GM23338 (cell line): ENCODE data around the gene RMI2. TPM values are rescaled to one million over a fixed set of nuclear protein-coding genes. Genes with fewer than 3 reads are reported as not detected.

Experiments used
- ATAC-seq: fragments of 200-7000 bp; cut with Tn5 transposase; 3 replicates; pipeline ENCODE4 v1.9.1; 2020
- DNase-seq: peaks from one replicate; pipeline ENCODE4 v3.0.0-alpha.2; 2015; ENCODE audit warnings: low spot score
- H2AFZ ChIP-seq: fragments of 200-600 bp; sonication (generic); 2 replicates; pipeline ENCODE4 v1.8.0; 2016; ENCODE audit warnings: antibody characterized with exemption, mild to moderate bottlenecking, moderate library complexity
- H3F3A ChIP-seq: fragments of 200-600 bp; sonication (generic); replicated peaks from 2 replicates; pipeline ENCODE4 v1.8.0; 2017; ENCODE audit warnings: antibody characterized with exemption, mixed run types, low read depth
- H3K27ac ChIP-seq: fragments of 200-600 bp; sonication (generic); 2 replicates; pipeline ENCODE4 v1.6.1; 2016; ENCODE audit warnings: low read depth
- H3K27me3 ChIP-seq: fragments of 200-600 bp; sonication (generic); 2 replicates; pipeline ENCODE4 v1.8.0; 2016; ENCODE audit warnings: mild to moderate bottlenecking, mixed run types, moderate library complexity; ENCODE audit not compliant: insufficient read depth
- H3K36me3 ChIP-seq: fragments of 200-600 bp; sonication (generic); 2 replicates; pipeline ENCODE4 v1.8.0; 2016; ENCODE audit warnings: mild to moderate bottlenecking; ENCODE audit not compliant: insufficient read depth
- H3K4me1 ChIP-seq: fragments of 200-600 bp; sonication (generic); 2 replicates; pipeline ENCODE4 v1.8.0; 2016; ENCODE audit warnings: mild to moderate bottlenecking, moderate library complexity; ENCODE audit not compliant: insufficient read depth
- H3K4me2 ChIP-seq: fragments of 200-600 bp; sonication (generic); 2 replicates; pipeline ENCODE4 v1.7.1; 2017; ENCODE audit warnings: mixed run types
- H3K4me3 ChIP-seq: fragments of 200-600 bp; sonication (generic); 2 replicates; pipeline ENCODE4 v1.6.1; 2016; ENCODE audit warnings: mixed run types
- H3K79me2 ChIP-seq: fragments of 200-600 bp; sonication (generic); replicated peaks from 2 replicates; pipeline ENCODE4 v1.8.0; 2017; ENCODE audit warnings: mild to moderate bottlenecking; ENCODE audit not compliant: insufficient read depth
- H3K9me2 ChIP-seq: fragments of 200-600 bp; sonication (generic); 2 replicates; pipeline ENCODE4 v1.8.0; 2017; ENCODE audit not compliant: insufficient read depth
- H4K20me1 ChIP-seq: fragments of 200-600 bp; sonication (generic); replicated peaks from 2 replicates; pipeline ENCODE4 v1.8.0; 2017; ENCODE audit warnings: mild to moderate bottlenecking; ENCODE audit not compliant: insufficient read depth
- H3K27ac Mint-ChIP-seq: 2 replicates; pipeline ENCODE4 v1.8.0; 2020; ENCODE audit warnings: inconsistent platforms, mild to moderate bottlenecking, moderate library complexity, mixed read lengths
- H3K27me3 Mint-ChIP-seq: 3 replicates; pipeline ENCODE4 v1.8.0; 2022; ENCODE audit warnings: low read depth, mild to moderate bottlenecking, moderate library complexity, mixed read lengths, inconsistent platforms; ENCODE audit not compliant: insufficient read depth, poor library complexity
- H3K36me3 Mint-ChIP-seq: 3 replicates; pipeline ENCODE4 v1.8.0; 2021; ENCODE audit warnings: low read depth, mild to moderate bottlenecking, inconsistent platforms, moderate library complexity, mixed read lengths
- H3K4me1 Mint-ChIP-seq: 3 replicates; pipeline ENCODE4 v1.8.0; 2020; ENCODE audit warnings: mild to moderate bottlenecking, inconsistent platforms, mixed read lengths
- H3K4me3 Mint-ChIP-seq: 3 replicates; pipeline ENCODE4 v1.8.0; 2021; ENCODE audit warnings: moderate library complexity, mild to moderate bottlenecking, inconsistent platforms, mixed read lengths
- H3K9me3 Mint-ChIP-seq: 3 replicates; pipeline ENCODE4 v1.8.0; 2020; ENCODE audit warnings: moderate library complexity, mild to moderate bottlenecking, inconsistent platforms, mixed read lengths
- ETS1 ChIP-seq: IDR thresholded peaks from 2 replicates; pipeline ENCODE4 v1.6.1; 2016; ENCODE audit warnings: antibody characterized with exemption
- EZH2 ChIP-seq: fragments of 200-600 bp; sonication (generic); IDR thresholded peaks from one replicate; pipeline ENCODE4 v1.8.0; 2017; ENCODE audit warnings: antibody characterized with exemption, mild to moderate bottlenecking, low read depth; ENCODE audit not compliant: unreplicated experiment
- EZH2phosphoT487 ChIP-seq: fragments of 200-600 bp; sonication (generic); IDR thresholded peaks from one replicate; pipeline ENCODE4 v1.8.1; 2018; ENCODE audit warnings: antibody characterized with exemption; ENCODE audit not compliant: unreplicated experiment
- NANOG ChIP-seq: IDR thresholded peaks from 2 replicates; pipeline ENCODE4 v1.6.1; 2016; ENCODE audit warnings: antibody characterized with exemption, borderline replicate concordance
- POLR2AphosphoS5 ChIP-seq: IDR thresholded peaks from 2 replicates; pipeline ENCODE4 v1.6.1; 2016; ENCODE audit warnings: antibody characterized with exemption, low read depth
- STAT1 ChIP-seq: IDR thresholded peaks from one replicate; pipeline ENCODE4 v1.6.1; 2016; ENCODE audit warnings: antibody characterized with exemption; ENCODE audit not compliant: unreplicated experiment
- polyA plus RNA-seq: library from polyadenylated mRNA; unstranded; fragments of >200 nt; fragmentation: Nextera tagmentation; extraction: Ambion mirVana; gene quantifications from 2 replicates; pipeline ENCODE4 v1.2.1, GENCODE V29; 2016
- total RNA-seq: library from RNA; depleted of rRNA; stranded (reverse); fragments of >200 nt; shearing (Covaris generic); gene quantifications from 2 replicates; pipeline ENCODE4 v1.2.3, GENCODE V29; 2014
- TF ChIP-seq, protein P1 (sequence below): fragments of 250-450 bp; sonication (Bioruptor Pico); IDR thresholded peaks from 2 replicates; pipeline ENCODE4 v1.5.0; 2020; ENCODE audit warnings: mild to moderate bottlenecking, moderate library complexity
- TF ChIP-seq, protein P2 (sequence below): IDR thresholded peaks from one replicate; pipeline ENCODE4 v1.6.1; 2018; ENCODE audit warnings: antibody characterized with exemption; ENCODE audit not compliant: unreplicated experiment

RMI2 gene
- total and polyA plus RNA-seq, 2 experiments from 2014 or later = 98.2 to 108 TPM

- Mint-ChIP-seq H3K4me1 (peaks cover 17% of the 10 kb centered on the region), H3K36me3 (no peaks in the 10 kb centered on the region), H3K4me3 (no peak overlapping the region), H3K9me3 (no peaks in the 10 kb centered on the region), H3K27ac (no peak overlapping the region), H3K27me3 (peaks cover 6% of the 10 kb centered on the region)
- no peaks in the 10 kb centered on the region for H3K9me2 ChIP-seq
- H3K4me2 ChIP-seq = no peak overlapping the region
- H2AFZ ChIP-seq = no peak overlapping the region
- H3K27me3 ChIP-seq = no peaks in the 10 kb centered on the region
- H3F3A ChIP-seq = no peaks in the 10 kb centered on the region; the same call in 1 of the 2 replicates
- no peaks in the 10 kb centered on the region for H3K36me3 ChIP-seq
- H3K27ac ChIP-seq = peak overlapping the region; percentile 50; the same call in 1 of the 2 replicates
- H3K4me1 ChIP-seq = peaks cover 17% of the 10 kb centered on the region; the same call in 1 of the 2 replicates
- no peaks in the 10 kb centered on the region for H4K20me1 ChIP-seq
- no peak for DNase-seq
- ATAC-seq = no peak
- no peak overlapping the region for H3K4me3 ChIP-seq
- TF ChIP-seq, protein P1, sequence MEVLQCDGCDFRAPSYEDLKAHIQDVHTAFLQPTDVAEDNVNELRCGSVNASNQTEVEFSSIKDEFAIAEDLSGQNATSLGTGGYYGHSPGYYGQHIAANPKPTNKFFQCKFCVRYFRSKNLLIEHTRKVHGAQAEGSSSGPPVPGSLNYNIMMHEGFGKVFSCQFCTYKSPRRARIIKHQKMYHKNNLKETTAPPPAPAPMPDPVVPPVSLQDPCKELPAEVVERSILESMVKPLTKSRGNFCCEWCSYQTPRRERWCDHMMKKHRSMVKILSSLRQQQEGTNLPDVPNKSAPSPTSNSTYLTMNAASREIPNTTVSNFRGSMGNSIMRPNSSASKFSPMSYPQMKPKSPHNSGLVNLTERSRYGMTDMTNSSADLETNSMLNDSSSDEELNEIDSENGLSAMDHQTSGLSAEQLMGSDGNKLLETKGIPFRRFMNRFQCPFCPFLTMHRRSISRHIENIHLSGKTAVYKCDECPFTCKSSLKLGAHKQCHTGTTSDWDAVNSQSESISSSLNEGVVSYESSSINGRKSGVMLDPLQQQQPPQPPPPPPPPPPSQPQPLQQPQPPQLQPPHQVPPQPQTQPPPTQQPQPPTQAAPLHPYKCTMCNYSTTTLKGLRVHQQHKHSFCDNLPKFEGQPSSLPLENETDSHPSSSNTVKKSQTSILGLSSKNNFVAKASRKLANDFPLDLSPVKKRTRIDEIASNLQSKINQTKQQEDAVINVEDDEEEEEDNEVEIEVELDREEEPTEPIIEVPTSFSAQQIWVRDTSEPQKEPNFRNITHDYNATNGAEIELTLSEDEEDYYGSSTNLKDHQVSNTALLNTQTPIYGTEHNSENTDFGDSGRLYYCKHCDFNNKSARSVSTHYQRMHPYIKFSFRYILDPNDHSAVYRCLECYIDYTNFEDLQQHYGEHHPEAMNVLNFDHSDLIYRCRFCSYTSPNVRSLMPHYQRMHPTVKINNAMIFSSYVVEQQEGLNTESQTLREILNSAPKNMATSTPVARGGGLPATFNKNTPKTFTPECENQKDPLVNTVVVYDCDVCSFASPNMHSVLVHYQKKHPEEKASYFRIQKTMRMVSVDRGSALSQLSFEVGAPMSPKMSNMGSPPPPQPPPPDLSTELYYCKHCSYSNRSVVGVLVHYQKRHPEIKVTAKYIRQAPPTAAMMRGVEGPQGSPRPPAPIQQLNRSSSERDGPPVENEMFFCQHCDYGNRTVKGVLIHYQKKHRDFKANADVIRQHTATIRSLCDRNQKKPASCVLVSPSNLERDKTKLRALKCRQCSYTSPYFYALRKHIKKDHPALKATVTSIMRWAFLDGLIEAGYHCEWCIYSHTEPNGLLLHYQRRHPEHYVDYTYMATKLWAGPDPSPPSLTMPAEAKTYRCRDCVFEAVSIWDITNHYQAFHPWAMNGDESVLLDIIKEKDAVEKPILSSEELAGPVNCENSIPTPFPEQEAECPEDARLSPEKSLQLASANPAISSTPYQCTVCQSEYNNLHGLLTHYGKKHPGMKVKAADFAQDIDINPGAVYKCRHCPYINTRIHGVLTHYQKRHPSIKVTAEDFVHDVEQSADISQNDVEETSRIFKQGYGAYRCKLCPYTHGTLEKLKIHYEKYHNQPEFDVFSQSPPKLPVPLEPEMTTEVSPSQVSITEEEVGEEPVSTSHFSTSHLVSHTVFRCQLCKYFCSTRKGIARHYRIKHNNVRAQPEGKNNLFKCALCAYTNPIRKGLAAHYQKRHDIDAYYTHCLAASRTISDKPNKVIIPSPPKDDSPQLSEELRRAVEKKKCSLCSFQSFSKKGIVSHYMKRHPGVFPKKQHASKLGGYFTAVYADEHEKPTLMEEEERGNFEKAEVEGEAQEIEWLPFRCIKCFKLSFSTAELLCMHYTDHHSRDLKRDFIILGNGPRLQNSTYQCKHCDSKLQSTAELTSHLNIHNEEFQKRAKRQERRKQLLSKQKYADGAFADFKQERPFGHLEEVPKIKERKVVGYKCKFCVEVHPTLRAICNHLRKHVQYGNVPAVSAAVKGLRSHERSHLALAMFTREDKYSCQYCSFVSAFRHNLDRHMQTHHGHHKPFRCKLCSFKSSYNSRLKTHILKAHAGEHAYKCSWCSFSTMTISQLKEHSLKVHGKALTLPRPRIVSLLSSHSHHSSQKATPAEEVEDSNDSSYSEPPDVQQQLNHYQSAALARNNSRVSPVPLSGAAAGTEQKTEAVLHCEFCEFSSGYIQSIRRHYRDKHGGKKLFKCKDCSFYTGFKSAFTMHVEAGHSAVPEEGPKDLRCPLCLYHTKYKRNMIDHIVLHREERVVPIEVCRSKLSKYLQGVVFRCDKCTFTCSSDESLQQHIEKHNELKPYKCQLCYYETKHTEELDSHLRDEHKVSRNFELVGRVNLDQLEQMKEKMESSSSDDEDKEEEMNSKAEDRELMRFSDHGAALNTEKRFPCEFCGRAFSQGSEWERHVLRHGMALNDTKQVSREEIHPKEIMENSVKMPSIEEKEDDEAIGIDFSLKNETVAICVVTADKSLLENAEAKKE (CRISPR knock-in tag) = no peak
- TF ChIP-seq POLR2AphosphoS5 (no peak), NANOG (no peak), EZH2phosphoT487 (no peak), STAT1 (no peak), EZH2 (no peak), ETS1 (no peak)
- TF ChIP-seq, protein P2, sequence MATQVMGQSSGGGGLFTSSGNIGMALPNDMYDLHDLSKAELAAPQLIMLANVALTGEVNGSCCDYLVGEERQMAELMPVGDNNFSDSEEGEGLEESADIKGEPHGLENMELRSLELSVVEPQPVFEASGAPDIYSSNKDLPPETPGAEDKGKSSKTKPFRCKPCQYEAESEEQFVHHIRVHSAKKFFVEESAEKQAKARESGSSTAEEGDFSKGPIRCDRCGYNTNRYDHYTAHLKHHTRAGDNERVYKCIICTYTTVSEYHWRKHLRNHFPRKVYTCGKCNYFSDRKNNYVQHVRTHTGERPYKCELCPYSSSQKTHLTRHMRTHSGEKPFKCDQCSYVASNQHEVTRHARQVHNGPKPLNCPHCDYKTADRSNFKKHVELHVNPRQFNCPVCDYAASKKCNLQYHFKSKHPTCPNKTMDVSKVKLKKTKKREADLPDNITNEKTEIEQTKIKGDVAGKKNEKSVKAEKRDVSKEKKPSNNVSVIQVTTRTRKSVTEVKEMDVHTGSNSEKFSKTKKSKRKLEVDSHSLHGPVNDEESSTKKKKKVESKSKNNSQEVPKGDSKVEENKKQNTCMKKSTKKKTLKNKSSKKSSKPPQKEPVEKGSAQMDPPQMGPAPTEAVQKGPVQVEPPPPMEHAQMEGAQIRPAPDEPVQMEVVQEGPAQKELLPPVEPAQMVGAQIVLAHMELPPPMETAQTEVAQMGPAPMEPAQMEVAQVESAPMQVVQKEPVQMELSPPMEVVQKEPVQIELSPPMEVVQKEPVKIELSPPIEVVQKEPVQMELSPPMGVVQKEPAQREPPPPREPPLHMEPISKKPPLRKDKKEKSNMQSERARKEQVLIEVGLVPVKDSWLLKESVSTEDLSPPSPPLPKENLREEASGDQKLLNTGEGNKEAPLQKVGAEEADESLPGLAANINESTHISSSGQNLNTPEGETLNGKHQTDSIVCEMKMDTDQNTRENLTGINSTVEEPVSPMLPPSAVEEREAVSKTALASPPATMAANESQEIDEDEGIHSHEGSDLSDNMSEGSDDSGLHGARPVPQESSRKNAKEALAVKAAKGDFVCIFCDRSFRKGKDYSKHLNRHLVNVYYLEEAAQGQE = no peak
- H3K79me2 ChIP-seq = no peaks in the 10 kb centered on the region
These were observed 18.6 kb downstream of the RMI2 start for GRCh38 chr16:11363927-11364258.
